CD4-positive, alpha-beta memory T cell (primary cell): ENCODE measurements around the gene SYT13. TPM values are rescaled to one million over a fixed set of nuclear protein-coding genes. Genes with fewer than 3 reads are reported as not detected.

Experiments
- CTCF ChIA-PET: fragments of 350-600 bp; sonication (Branson Sonifier 250); formaldehyde crosslinking; loops from one replicate; lab custom pipeline; 2021; ENCODE audit warnings: inconsistent platforms; ENCODE audit not compliant: partially characterized antibody; lab: Charles Lee
- POLR2A ChIA-PET: fragments of 350-600 bp; sonication (Branson Sonifier 250); formaldehyde crosslinking; loops from one replicate; lab custom pipeline; 2021; ENCODE audit not compliant: partially characterized antibody; lab: Charles Lee
- DNase-seq, 5 donors: peaks; one replicate each; pipeline versions ENCODE4 v3.0.0 to v3.0.0-alpha.2; 2020 to 2022; ENCODE audit warnings: mixed read lengths in 1 of 5
- H3K27ac ChIP-seq: one replicate; pipeline ENCODE4 v1.7.0; 2013; ENCODE audit warnings: low read depth, low read length
- H3K27me3 ChIP-seq: 2 replicates; pipeline ENCODE4 v1.7.0; 2013; ENCODE audit warnings: mild to moderate bottlenecking, low read length, moderate library complexity; ENCODE audit not compliant: insufficient read depth
- H3K36me3 ChIP-seq: 2 replicates; pipeline ENCODE4 v1.7.0; 2013; ENCODE audit warnings: mild to moderate bottlenecking, low read length, moderate library complexity; ENCODE audit not compliant: insufficient read depth
- H3K4me1 ChIP-seq: 2 replicates; pipeline ENCODE4 v1.7.0; 2013; ENCODE audit warnings: mild to moderate bottlenecking, low read length, moderate library complexity; ENCODE audit not compliant: insufficient read depth
- H3K4me3 ChIP-seq, 2 donors: one replicate each; pipeline ENCODE4 v1.7.0; 2013; ENCODE audit warnings: low read length in 2 of 2, mild to moderate bottlenecking in 1 of 2
- H3K9me3 ChIP-seq, 2 donors: one replicate each; pipeline ENCODE4 v1.7.0; 2013; ENCODE audit warnings: low read length in 2 of 2, control low read depth in 1 of 2; ENCODE audit not compliant: control insufficient read depth in 1 of 2
- H3K27ac Mint-ChIP-seq, 7 donors: one replicate each; pipeline ENCODE4 v1.8.0; 2020 to 2021; ENCODE audit warnings: mixed read lengths in 7 of 7, mild to moderate bottlenecking in 6 of 7, inconsistent platforms in 3 of 7, moderate library complexity in 3 of 7
- H3K27me3 Mint-ChIP-seq, 2 donors: one replicate each; pipeline ENCODE4 v1.8.0; 2020 to 2021; ENCODE audit warnings: mixed read lengths in 2 of 2
- H3K36me3 Mint-ChIP-seq, 2 donors: one replicate each; pipeline ENCODE4 v1.8.0; 2020 to 2021; ENCODE audit warnings: mixed read lengths in 2 of 2, inconsistent platforms in 1 of 2, mild to moderate bottlenecking in 1 of 2
- H3K4me1 Mint-ChIP-seq, 4 donors: one replicate each; pipeline ENCODE4 v1.8.0; 2020 to 2021; ENCODE audit warnings: mixed read lengths in 4 of 4, mild to moderate bottlenecking in 1 of 4
- H3K4me3 Mint-ChIP-seq, 8 donors: one replicate each; pipeline ENCODE4 v1.8.0; 2020 to 2021; ENCODE audit warnings: mixed read lengths in 8 of 8, mild to moderate bottlenecking in 7 of 8, moderate library complexity in 6 of 8, inconsistent platforms in 3 of 8
- H3K9me3 Mint-ChIP-seq, 8 donors: one replicate each; pipeline ENCODE4 v1.8.0; 2020 to 2021; ENCODE audit warnings: mixed read lengths in 8 of 8, mild to moderate bottlenecking in 5 of 8, inconsistent platforms in 3 of 8, moderate library complexity in 1 of 8
- intact Hi-C: fragments of 100-400 bp; cut with micrococcal nuclease; formaldehyde crosslinking; loops from one replicate; pipeline ENCODE4 v1.15.1; 2023
- polyA plus RNA-seq, 2 donors: library from polyadenylated mRNA; unstranded; fragments of 300-500 nt; fragmentation: Illumina TruSeq; gene quantifications; one replicate each; pipeline ENCODE4 v1.2.3, GENCODE V29; 2021
- total RNA-seq, 2 experiments: library from RNA; stranded (reverse); gene quantifications; one replicate each; pipeline ENCODE4 v1.2.3, GENCODE V29; 2021

The SYT13 gene
- total and polyA plus RNA-seq, 4 experiments from 2014 or later, result not detected

- Histone ChIP-seq H3K27ac (no peak overlapping the region), H3K36me3 (no peaks in the 10 kb centered on the region), H3K4me3 (no peak overlapping the region), H3K27me3 (no peaks in the 10 kb centered on the region), H3K9me3 (no peaks in the 10 kb centered on the region), H3K4me1 (no peaks in the 10 kb centered on the region)
- intact Hi-C loops, result no loop called here
- Mint-ChIP-seq H3K4me3 (no peak overlapping the region), H3K36me3 (peaks cover 17 to 26% of the 10 kb centered on the region in 2 donors), H3K4me1 (no peaks in the 10 kb centered on the region), H3K9me3 (no peaks in the 10 kb centered on the region), H3K27ac (peak overlapping the region in 1 of 7 donors; percentile 6), H3K27me3 (no peaks in the 10 kb centered on the region)
- DNase-seq, result no peak
- CTCF ChIA-PET, result interaction anchor here (0.6 kb wide), 1 partner anchor 22 kb away, joined by 3 read pairs; no protein-coding TSS in a partner anchor
- POLR2A ChIA-PET, result no interaction called here
Observed at GRCh38 chr11:45212566-45213315, 73.4 kb downstream of the SYT13 start.

GRCh38 chr11:45211732-45212131 lies 74.4 kb downstream of the SYT13 start:
- Histone ChIP-seq H3K4me3 (no peak overlapping the region), H3K27me3 (no peaks in the 10 kb centered on the region), H3K27ac (no peak overlapping the region), H3K9me3 (no peaks in the 10 kb centered on the region), H3K4me1 (no peaks in the 10 kb centered on the region), H3K36me3 (no peaks in the 10 kb centered on the region)
- no peak overlapping the region for H3K27ac Mint-ChIP-seq
- intact Hi-C loops, result no loop called here
- H3K9me3 Mint-ChIP-seq, result no peaks in the 10 kb centered on the region
- no peak overlapping the region for H3K4me3 Mint-ChIP-seq
- POLR2A ChIA-PET, result no interaction called here
- no peaks in the 10 kb centered on the region for H3K27me3 Mint-ChIP-seq
- DNase-seq, result no peak
- CTCF ChIA-PET, result no interaction called here
- no peaks in the 10 kb centered on the region for H3K4me1 Mint-ChIP-seq
- H3K36me3 Mint-ChIP-seq, result peaks cover 25 to 34% of the 10 kb centered on the region in 2 donors

GRCh38 chr11:45210846-45211245 lies 75.3 kb downstream of the SYT13 start:
- no peak for DNase-seq
- no peaks in the 10 kb centered on the region for H3K27me3 ChIP-seq
- H3K36me3 ChIP-seq, result no peaks in the 10 kb centered on the region
- H3K4me3 ChIP-seq, result no peak overlapping the region
- Mint-ChIP-seq H3K4me1 (no peaks in the 10 kb centered on the region), H3K36me3 (peaks cover 28 to 37% of the 10 kb centered on the region in 2 donors), H3K27ac (no peak overlapping the region), H3K27me3 (no peaks in the 10 kb centered on the region), H3K4me3 (no peak overlapping the region), H3K9me3 (no peaks in the 10 kb centered on the region)
- ChIA-PET CTCF (no interaction called here), POLR2A (no interaction called here)
- intact Hi-C loops, result no loop called here
- no peaks in the 10 kb centered on the region for H3K9me3 ChIP-seq
- H3K4me1 ChIP-seq, result no peaks in the 10 kb centered on the region
- H3K27ac ChIP-seq, result no peak overlapping the region

- no peaks in the 10 kb centered on the region for H3K9me3 ChIP-seq
- Mint-ChIP-seq H3K36me3 (peaks cover 28 to 41% of the 10 kb centered on the region in 2 donors), H3K4me1 (no peaks in the 10 kb centered on the region), H3K9me3 (no peaks in the 10 kb centered on the region), H3K4me3 (no peak overlapping the region), H3K27ac (no peak overlapping the region), H3K27me3 (no peaks in the 10 kb centered on the region)
- H3K27ac ChIP-seq, result no peak overlapping the region
- intact Hi-C loops, result no loop called here
- CTCF ChIA-PET, result no interaction called here
- no peaks in the 10 kb centered on the region for H3K36me3 ChIP-seq
- no peaks in the 10 kb centered on the region for H3K27me3 ChIP-seq
- H3K4me1 ChIP-seq, result no peaks in the 10 kb centered on the region
- no peak for DNase-seq
- no peak overlapping the region for H3K4me3 ChIP-seq
- POLR2A ChIA-PET, result no interaction called here
Observed at GRCh38 chr11:45209891-45210699, 76.0 kb downstream of the SYT13 start.

- ChIA-PET POLR2A (no interaction called here), CTCF (no interaction called here)
- no peaks in the 10 kb centered on the region for H3K36me3 ChIP-seq
- no peak for DNase-seq
- H3K4me3 Mint-ChIP-seq, result no peak overlapping the region
- peaks cover 23 to 42% of the 10 kb centered on the region in 2 donors for H3K36me3 Mint-ChIP-seq
- H3K27me3 ChIP-seq, result no peaks in the 10 kb centered on the region
- no peaks in the 10 kb centered on the region for H3K9me3 ChIP-seq
- peak overlapping the region in 1 of 7 donors; percentile 75 for H3K27ac Mint-ChIP-seq
- H3K27me3 Mint-ChIP-seq, result no peaks in the 10 kb centered on the region
- no peak overlapping the region for H3K27ac ChIP-seq
- intact Hi-C loops, result no loop called here
- no peaks in the 10 kb centered on the region for H3K9me3 Mint-ChIP-seq
- H3K4me1 ChIP-seq, result no peaks in the 10 kb centered on the region
- H3K4me1 Mint-ChIP-seq, result no peaks in the 10 kb centered on the region
- no peak overlapping the region for H3K4me3 ChIP-seq
Observed at GRCh38 chr11:45209000-45209879, 76.9 kb downstream of the SYT13 start.

- H3K27me3 Mint-ChIP-seq, result no peaks in the 10 kb centered on the region
- Histone ChIP-seq H3K27ac (no peak overlapping the region), H3K36me3 (no peaks in the 10 kb centered on the region), H3K9me3 (no peaks in the 10 kb centered on the region), H3K27me3 (no peaks in the 10 kb centered on the region), H3K4me1 (no peaks in the 10 kb centered on the region), H3K4me3 (no peak overlapping the region)
- no peak for DNase-seq
- no peak overlapping the region for H3K4me3 Mint-ChIP-seq
- intact Hi-C loops, result no loop called here
- POLR2A ChIA-PET, result no interaction called here
- no peak overlapping the region for H3K27ac Mint-ChIP-seq
- no peaks in the 10 kb centered on the region for H3K9me3 Mint-ChIP-seq
- peaks cover 0 to under 1% (median 0%) of the 10 kb centered on the region in 4 donors for H3K4me1 Mint-ChIP-seq
- CTCF ChIA-PET, result no interaction called here
- H3K36me3 Mint-ChIP-seq, result peaks cover 24 to 36% of the 10 kb centered on the region in 2 donors
Observed at GRCh38 chr11:45208135-45208534, 78.0 kb downstream of the SYT13 start.

GRCh38 chr11:45205978-45206377 lies 80.2 kb downstream of the SYT13 start:
- ChIA-PET CTCF (no interaction called here), POLR2A (no interaction called here)

More at GRCh38 chr11:45205978-45206377, 80.2 kb downstream of the SYT13 start:
- Mint-ChIP-seq H3K27me3 (no peaks in the 10 kb centered on the region), H3K4me1 (peaks cover 0 to 6% (median 0%) of the 10 kb centered on the region in 4 donors), H3K9me3 (no peaks in the 10 kb centered on the region), H3K4me3 (no peak overlapping the region), H3K36me3 (peaks cover 31% of the 10 kb centered on the region in 2 donors), H3K27ac (no peak overlapping the region)
- Histone ChIP-seq H3K27me3 (no peaks in the 10 kb centered on the region), H3K9me3 (no peaks in the 10 kb centered on the region), H3K4me3 (no peak overlapping the region), H3K36me3 (no peaks in the 10 kb centered on the region), H3K27ac (no peak overlapping the region), H3K4me1 (no peaks in the 10 kb centered on the region)
- no peak for DNase-seq
- intact Hi-C loops, result no loop called here
